T47D (cell line): ENCODE data around the gene CCT2.

Experiments
- DNase-seq, 2 experiments: peaks; one replicate each; pipeline versions ENCODE4 v3.0.0 to v3.0.0-alpha.2; 2011 to 2012; ENCODE audit warnings: low read depth in 1 of 2, low spot score in 1 of 2
- JUND ChIP-seq: IDR thresholded peaks from 2 replicates; pipeline ENCODE4 v1.6.1; 2012; ENCODE audit warnings: low read depth
- in situ Hi-C: cut with HindIII; loops from 2 replicates; pipeline ENCODE4 v1.10.0; 2016; ENCODE audit warnings: low sequenced_read_pairs, low pct_unique_long_range_greater_than_20kb

Gene CCT2

GRCh38 chr12:69585189-69586062 is at the start of gene CCT2:
CCT2 (plus strand) TSS chr12:69585459; CDS start chr12:69585522, 63 bp downstream.
- TF ChIP-seq JUND: no peak
- peak; percentile 92 to 97 for DNase-seq
- in situ Hi-C loops: no loop called here

- TF ChIP-seq JUND: no peak
- in situ Hi-C loops: no loop called here
- no peak for DNase-seq
Measured at GRCh38 chr12:69540987-69541386, 44.3 kb upstream of the CCT2 start.

DNA sequence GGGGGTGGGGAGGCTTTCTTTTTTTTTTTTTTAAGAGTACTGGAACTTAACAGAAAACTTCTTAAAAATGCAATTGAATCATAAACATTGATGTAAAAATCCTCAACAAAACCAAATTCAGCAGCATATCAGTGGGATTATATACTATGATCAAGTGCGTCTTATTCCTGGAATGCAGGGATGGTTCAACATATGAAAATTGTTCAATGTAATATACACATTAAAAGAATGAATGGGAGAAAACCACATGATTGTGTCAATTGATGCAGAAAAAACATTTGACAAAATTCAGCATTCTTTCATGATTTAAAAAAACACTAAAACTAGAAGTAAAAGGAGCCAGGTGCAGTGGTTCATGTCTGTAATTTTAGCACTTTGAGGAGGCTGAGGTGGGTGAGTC is 41.2 kb upstream of the CCT2 start:
- DNase-seq: no peak
- in situ Hi-C loops: no loop called here
- TF ChIP-seq JUND: no peak

DNA sequence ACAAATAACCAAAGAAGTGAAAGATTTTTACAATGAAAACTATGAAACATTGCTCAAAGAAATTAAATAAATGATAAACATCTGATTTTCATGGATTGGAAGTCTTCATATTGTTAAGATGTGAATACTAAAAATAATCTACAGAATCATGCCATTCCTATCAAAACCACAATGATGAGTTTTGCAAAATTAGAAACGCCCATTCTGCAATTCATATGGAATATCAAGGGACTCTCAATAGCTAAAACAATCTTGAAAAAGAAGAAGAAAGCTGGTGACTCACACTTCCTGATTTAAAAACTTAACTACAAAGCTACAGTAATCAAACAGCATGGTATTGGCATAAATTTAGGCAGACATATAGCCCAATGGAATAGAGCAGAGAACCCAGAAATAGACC is 40.2 kb upstream of the CCT2 start:
- TF ChIP-seq JUND: no peak
- in situ Hi-C loops: no loop called here

DNA sequence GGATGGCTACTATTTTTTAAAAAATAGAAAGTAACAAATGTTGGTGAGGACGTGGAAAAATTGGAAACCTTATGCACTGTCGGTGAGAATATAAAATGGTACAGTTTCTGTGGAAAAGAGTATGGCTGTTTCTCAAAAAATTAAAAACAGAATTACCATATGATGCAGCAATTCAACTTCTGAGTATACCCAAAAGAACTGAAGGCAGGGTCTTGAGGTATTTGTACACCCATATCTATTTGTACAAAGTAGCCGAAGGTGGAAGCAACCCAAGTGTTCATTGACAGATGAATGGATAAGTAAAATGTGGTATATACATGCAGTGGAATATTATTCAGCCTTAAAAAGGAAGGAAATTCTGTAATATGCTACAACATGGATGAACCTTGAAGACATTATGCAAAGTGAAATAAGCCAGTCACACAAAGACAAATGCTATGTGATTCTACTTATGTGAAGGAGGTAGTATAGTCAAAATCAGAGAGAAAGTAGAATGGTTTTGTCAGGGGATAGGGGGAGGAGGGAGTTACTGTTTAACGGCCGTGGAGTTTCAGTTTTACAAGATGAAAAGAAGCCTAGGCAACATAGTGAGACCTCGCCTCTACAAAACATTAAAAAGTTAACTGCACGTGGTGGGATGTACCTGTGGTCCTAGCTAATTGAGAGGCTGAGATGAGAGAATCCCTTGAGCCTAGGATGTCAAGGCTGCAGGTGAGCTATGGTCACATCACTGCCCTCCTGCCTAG is 38.4 kb upstream of the CCT2 start:
- in situ Hi-C loops: no loop called here
- no peak for DNase-seq
- TF ChIP-seq JUND: no peak

More for the DNA sequence above, 40.2 kb upstream of the CCT2 start:
- no peak for DNase-seq

DNA sequence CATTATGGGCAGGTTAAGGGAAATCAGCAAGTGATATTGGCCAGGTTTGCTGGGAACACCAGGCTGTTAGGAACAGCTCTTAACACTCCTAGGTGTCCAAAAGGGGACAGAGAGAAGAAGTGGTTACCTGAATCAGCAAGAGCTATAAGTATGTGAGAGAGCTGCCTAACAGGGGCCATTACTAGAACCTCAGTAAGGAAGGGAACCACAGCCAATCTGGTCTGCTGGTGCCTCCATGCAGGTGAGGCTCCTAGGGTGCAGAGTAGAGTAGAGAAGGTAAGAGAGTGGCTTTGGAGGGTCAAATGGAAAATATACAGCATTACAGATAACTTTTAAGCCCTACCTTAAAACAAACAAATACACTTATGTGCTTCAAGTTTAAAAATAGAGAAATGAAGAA is 36.6 kb upstream of the CCT2 start:
- in situ Hi-C loops: no loop called here
- TF ChIP-seq JUND: no peak
- no peak for DNase-seq

DNA sequence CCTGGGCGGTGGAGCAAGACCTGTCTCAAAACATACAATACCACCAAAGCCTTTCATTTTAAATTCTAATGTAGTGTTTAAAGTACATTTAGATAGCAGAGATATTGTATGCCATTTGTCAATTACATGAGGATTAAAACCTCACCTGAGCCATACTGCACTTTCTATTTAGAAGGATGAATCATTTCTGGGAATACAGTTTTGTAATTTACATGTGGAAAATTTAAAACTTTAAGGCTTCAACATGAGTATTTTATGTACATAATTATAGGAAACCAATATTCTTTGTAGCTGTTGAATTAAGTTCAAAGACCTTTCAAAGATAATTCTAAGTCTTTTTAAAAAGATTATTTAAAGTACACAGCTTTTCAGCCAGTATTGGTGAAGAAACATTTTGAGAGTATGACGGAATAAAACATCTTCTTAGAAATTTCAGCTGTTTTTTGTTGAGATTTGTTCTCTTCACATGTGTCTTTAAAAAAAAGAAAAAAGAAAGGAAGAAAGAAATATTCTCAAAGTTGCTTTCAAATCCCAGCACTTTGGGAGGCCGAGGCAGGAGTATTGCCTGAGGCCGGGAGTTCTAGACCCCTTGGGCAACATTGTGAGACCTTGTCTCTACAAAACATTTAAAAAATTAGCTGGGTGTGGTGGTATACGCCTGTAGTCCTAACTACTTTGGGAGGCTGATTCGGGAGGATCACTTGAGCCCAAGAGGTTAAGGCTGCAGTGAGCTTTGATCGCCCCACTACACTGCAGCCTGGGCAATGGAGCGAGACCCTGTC is 34.5 kb upstream of the CCT2 start:
- in situ Hi-C loops: no loop called here
- DNase-seq: no peak
- no peak for TF ChIP-seq JUND

GRCh38 chr12:69553628-69554248 is 31.5 kb upstream of the CCT2 start:
- in situ Hi-C loops: no loop called here
- DNase-seq: peak; percentile 79 to 84
- TF ChIP-seq JUND: no peak

GRCh38 chr12:69555461-69555860 is 29.8 kb upstream of the CCT2 start:
- no peak for TF ChIP-seq JUND
- in situ Hi-C loops: no loop called here
- no peak for DNase-seq

GRCh38 chr12:69556383-69556782 is 28.9 kb upstream of the CCT2 start:
- DNase-seq: no peak
- in situ Hi-C loops: no loop called here
- TF ChIP-seq JUND: no peak

- in situ Hi-C loops: no loop called here
- TF ChIP-seq JUND: no peak
- DNase-seq: no peak
Measured at GRCh38 chr12:69563166-69563762, 22.0 kb upstream of the CCT2 start.

DNA sequence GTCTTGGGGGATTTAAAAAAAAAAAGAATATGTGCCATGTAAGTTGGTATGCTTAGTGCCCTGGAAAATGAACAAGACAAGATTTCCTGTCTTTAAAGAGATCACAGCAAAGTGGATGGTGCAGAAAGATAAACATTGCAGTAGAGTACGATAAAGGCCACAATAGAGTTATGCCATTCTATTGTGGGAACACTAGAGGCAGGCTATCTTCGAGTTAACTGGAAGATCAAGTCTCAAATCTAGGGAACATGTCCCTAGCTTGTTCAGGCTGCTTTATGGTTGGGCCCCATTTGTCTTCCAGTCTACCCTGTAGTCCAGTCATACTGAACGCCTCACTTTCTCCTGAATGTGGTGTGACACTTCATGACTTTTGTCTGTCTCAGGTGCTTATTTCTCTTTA is 18.7 kb upstream of the CCT2 start:
- TF ChIP-seq JUND: no peak
- in situ Hi-C loops: no loop called here
- no peak for DNase-seq
